A673 (cell line): ENCODE measurements around the gene CT45A1. TPM values are rescaled to one million over a fixed set of nuclear protein-coding genes. Genes with fewer than 3 reads are reported as not detected.
"Not testable (repeated sequence)": the region's sequence is repeated elsewhere in the genome, so short reads cannot be mapped to it uniquely, and the experiment has no call there.

ENCODE experiments used
- BruUV-seq: library from RNA; stranded (reverse); fragments of 400-500 nt; replicated peaks from 2 replicates; lab custom pipeline; 2021; lab: Mats Ljungman, UMichigan
- CTCF ChIA-PET: fragments of 300-600 bp; sonication (Branson Sonifier 250); formaldehyde crosslinking; loops from one replicate; lab custom pipeline; 2022; ENCODE audit warnings: antibody characterized with exemption; lab: Charles Lee
- POLR2A ChIA-PET: fragments of 300-600 bp; sonication (Branson Sonifier 250); formaldehyde crosslinking; loops from one replicate; lab custom pipeline; 2022; ENCODE audit warnings: antibody characterized with exemption; ENCODE audit not compliant: low non-redundant PET; lab: Charles Lee
- DNase-seq: peaks from one replicate; pipeline ENCODE4 v3.0.0-alpha.2; 2015; ENCODE audit warnings: low spot score
- H3K27ac ChIP-seq: fragments of 200-600 bp; sonication (generic); 2 replicates; pipeline ENCODE4 v1.5.1; 2016; ENCODE audit warnings: mixed run types, low read depth, mild to moderate bottlenecking, mixed read lengths, antibody characterized with exemption, low read length; ENCODE audit not compliant: poor library complexity, severe bottlenecking
- H3K27me3 ChIP-seq: fragments of 200-600 bp; sonication (generic); replicated peaks from 2 replicates; pipeline ENCODE4 v1.6.1; 2017; ENCODE audit warnings: mixed run types, low read depth, mild to moderate bottlenecking, mixed read lengths, antibody characterized with exemption, low read length; ENCODE audit not compliant: insufficient read depth, poor library complexity
- H3K36me3 ChIP-seq: fragments of 200-600 bp; sonication (generic); 2 replicates; pipeline ENCODE4 v1.6.1; 2016; ENCODE audit warnings: mixed run types, mild to moderate bottlenecking, mixed read lengths, antibody characterized with exemption, low read length; ENCODE audit not compliant: insufficient read depth, poor library complexity, severe bottlenecking
- H3K4me1 ChIP-seq: fragments of 200-600 bp; sonication (generic); 2 replicates; pipeline ENCODE4 v1.6.1; 2017; ENCODE audit warnings: mixed run types, mild to moderate bottlenecking, mixed read lengths, antibody characterized with exemption, low read length; ENCODE audit not compliant: insufficient read depth, poor library complexity, severe bottlenecking
- H3K4me3 ChIP-seq: fragments of 200-600 bp; sonication (generic); 2 replicates; pipeline ENCODE4 v1.5.1; 2016; ENCODE audit warnings: low read depth, mixed run types, mild to moderate bottlenecking, mixed read lengths, low read length; ENCODE audit not compliant: poor library complexity, severe bottlenecking
- H3K9me3 ChIP-seq: fragments of 200-600 bp; sonication (generic); 2 replicates; pipeline ENCODE4 v1.6.1; 2016; ENCODE audit warnings: mixed run types, low read depth, mild to moderate bottlenecking, mixed read lengths, antibody characterized with exemption, low read length; ENCODE audit not compliant: poor library complexity, severe bottlenecking
- CTCF ChIP-seq: fragments of 300-800, 200-600 bp; sonication (generic); conservative IDR thresholded peaks from 2 replicates; pipeline ENCODE4 v1.5.1; 2017; ENCODE audit warnings: low read depth, mild to moderate bottlenecking, antibody characterized with exemption, low read length, moderate library complexity, mixed read lengths
- EZH2 ChIP-seq: fragments of 200-600 bp; sonication (generic); IDR thresholded peaks from 2 replicates; pipeline ENCODE4 v1.6.1; 2017; ENCODE audit warnings: borderline replicate concordance, low read depth, mild to moderate bottlenecking, mixed read lengths, antibody characterized with exemption, low read length; ENCODE audit not compliant: poor library complexity, severe bottlenecking
- intact Hi-C: fragments of 100-400 bp; cut with micrococcal nuclease; formaldehyde crosslinking; loops from one replicate; pipeline ENCODE4 v1.10.0; 2022; ENCODE audit not compliant: unreplicated experiment
- total RNA-seq: library from RNA; stranded (reverse); gene quantifications from 2 replicates; pipeline ENCODE4 v1.2.3, GENCODE V29; 2021

The CT45A1 gene
- total RNA-seq, 1 experiment from 2014 or later, result not detected

GRCh38 chrX:135741192-135741715 lies 27.8 kb downstream of the CT45A1 start:
- no peak overlapping the region for H3K4me3 ChIP-seq
- ChIA-PET POLR2A (no interaction called here), CTCF (no interaction called here)
- BruUV-seq, result no TSS peak
- H3K27me3 ChIP-seq, result no peaks in the 10 kb centered on the region
- DNase-seq, result no peak
- H3K9me3 ChIP-seq, result no peaks in the 10 kb centered on the region
- no peaks in the 10 kb centered on the region for H3K4me1 ChIP-seq
- no peak for TF ChIP-seq CTCF
- TF ChIP-seq EZH2, result no peak
- H3K36me3 ChIP-seq, result no peaks in the 10 kb centered on the region
- intact Hi-C loops, result no loop called here
- H3K27ac ChIP-seq, result no peak overlapping the region

GRCh38 chrX:135744739-135745138 lies 31.3 kb downstream of the CT45A1 start:
- H3K36me3 ChIP-seq, DNase-seq, H3K4me3 ChIP-seq, intact Hi-C loops, BruUV-seq, H3K9me3 ChIP-seq, CTCF ChIA-PET, H3K4me1 ChIP-seq, H3K27ac ChIP-seq, H3K27me3 ChIP-seq, POLR2A ChIA-PET: not testable (repeated sequence)

GRCh38 chrX:135768091-135768490 lies 54.7 kb downstream of the CT45A1 start, which contains the start of gene CT45A3:
Gene CT45A3, minus strand, starts transcription at chrX:135768191. Its CDS starts 3,747 bp downstream, at chrX:135764444.
- CTCF ChIA-PET, BruUV-seq, H3K36me3 ChIP-seq, H3K4me1 ChIP-seq, H3K4me3 ChIP-seq, POLR2A ChIA-PET, H3K27me3 ChIP-seq, H3K27ac ChIP-seq, H3K9me3 ChIP-seq, intact Hi-C loops, DNase-seq: not testable (repeated sequence)

Other genes starting within 250 kb of the CT45A1 start
- gene INTS6L, start 193.0 kb upstream of the CT45A1 start, total RNA-seq, result 11.7 and 14.4 TPM in 2 replicates
- not detected in 2 replicates for gene CT45A3, start 54.6 kb downstream of the CT45A1 start, total RNA-seq
- not detected in 2 replicates for gene CT45A5, start 71.9 kb downstream of the CT45A1 start, total RNA-seq
- not detected in 2 replicates for gene CT45A6, start 89.1 kb downstream of the CT45A1 start, total RNA-seq
- gene CT45A2, start 106.4 kb downstream of the CT45A1 start, total RNA-seq, result not detected in 2 replicates
- not detected in 2 replicates for gene CT45A7, start 123.6 kb downstream of the CT45A1 start, total RNA-seq
- not detected in 2 replicates for gene CT45A8, start 140.9 kb downstream of the CT45A1 start, total RNA-seq
- not detected in 2 replicates for gene CT45A9, start 158.2 kb downstream of the CT45A1 start, total RNA-seq
- gene CT45A10, start 179.8 kb downstream of the CT45A1 start, total RNA-seq, result not detected in 2 replicates
- not detected in 2 replicates for gene SAGE1, start 180.1 kb downstream of the CT45A1 start, total RNA-seq